Brain microvascular endothelial cell (primary cell): ENCODE results near the gene THOC2.
A peak's percentile ranks its signal among the peaks of the same experiment; 100 is the strongest.

Experiments
- DNase-seq: peaks from one replicate; pipeline ENCODE4 v3.0.0-alpha.2; 2020
- H3K27ac ChIP-seq: fragments of 250-450 bp; sonication (Bioruptor Pico); 2 replicates; pipeline ENCODE4 v1.5.1; 2020; ENCODE audit warnings: mild to moderate bottlenecking, moderate library complexity
- H3K27me3 ChIP-seq: fragments of 250-450 bp; sonication (Bioruptor Pico); replicated peaks from 2 replicates; pipeline ENCODE4 v1.5.1; 2020; ENCODE audit warnings: mild to moderate bottlenecking
- H3K36me3 ChIP-seq: fragments of 250-450 bp; sonication (Bioruptor Pico); replicated peaks from 2 replicates; pipeline ENCODE4 v1.5.1; 2020; ENCODE audit warnings: mild to moderate bottlenecking
- H3K4me3 ChIP-seq: 2 replicates; pipeline ENCODE4 v1.5.1; 2011; ENCODE audit warnings: low read depth, mild to moderate bottlenecking, control low read depth, low read length, moderate library complexity
- in situ Hi-C: cut with HindIII; loops from 2 replicates; pipeline ENCODE4 v1.10.0; 2017; ENCODE audit warnings: low sequenced_read_pairs, low pct_ligation_motif_present
- TF ChIP-seq, protein P1 (sequence below): IDR thresholded peaks from 2 replicates; pipeline ENCODE4 v1.5.1; 2011; ENCODE audit warnings: low read depth, mild to moderate bottlenecking, moderate library complexity, low read length, control low read depth, inconsistent platforms; ENCODE audit errors: missing control alignments

The THOC2 gene

DNA sequence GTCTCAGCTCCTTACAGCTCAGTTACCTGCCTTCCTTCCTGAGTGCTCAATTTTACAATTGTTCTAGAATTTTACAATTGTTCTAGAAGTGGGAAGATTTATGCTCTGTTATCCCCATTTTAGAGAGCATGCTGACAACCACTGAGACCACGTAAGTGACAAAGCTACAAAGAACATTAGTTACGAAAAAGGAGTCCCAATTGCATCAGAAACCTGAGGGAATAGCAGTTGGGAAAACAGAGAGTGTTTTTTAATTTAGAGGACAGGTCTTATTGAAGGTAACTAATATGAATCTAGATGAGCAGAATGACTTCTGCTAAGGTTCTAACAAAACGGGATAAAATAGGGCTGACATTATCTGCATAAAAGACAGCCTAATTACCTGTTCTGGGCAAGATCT, 103.3 kb downstream of the THOC2 start:
- TF ChIP-seq, protein P1, sequence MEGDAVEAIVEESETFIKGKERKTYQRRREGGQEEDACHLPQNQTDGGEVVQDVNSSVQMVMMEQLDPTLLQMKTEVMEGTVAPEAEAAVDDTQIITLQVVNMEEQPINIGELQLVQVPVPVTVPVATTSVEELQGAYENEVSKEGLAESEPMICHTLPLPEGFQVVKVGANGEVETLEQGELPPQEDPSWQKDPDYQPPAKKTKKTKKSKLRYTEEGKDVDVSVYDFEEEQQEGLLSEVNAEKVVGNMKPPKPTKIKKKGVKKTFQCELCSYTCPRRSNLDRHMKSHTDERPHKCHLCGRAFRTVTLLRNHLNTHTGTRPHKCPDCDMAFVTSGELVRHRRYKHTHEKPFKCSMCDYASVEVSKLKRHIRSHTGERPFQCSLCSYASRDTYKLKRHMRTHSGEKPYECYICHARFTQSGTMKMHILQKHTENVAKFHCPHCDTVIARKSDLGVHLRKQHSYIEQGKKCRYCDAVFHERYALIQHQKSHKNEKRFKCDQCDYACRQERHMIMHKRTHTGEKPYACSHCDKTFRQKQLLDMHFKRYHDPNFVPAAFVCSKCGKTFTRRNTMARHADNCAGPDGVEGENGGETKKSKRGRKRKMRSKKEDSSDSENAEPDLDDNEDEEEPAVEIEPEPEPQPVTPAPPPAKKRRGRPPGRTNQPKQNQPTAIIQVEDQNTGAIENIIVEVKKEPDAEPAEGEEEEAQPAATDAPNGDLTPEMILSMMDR = no peak
- no peak for DNase-seq
- no peaks in the 10 kb centered on the region for H3K27me3 ChIP-seq
- H3K4me3 ChIP-seq = no peak overlapping the region
- in situ Hi-C loops = no loop called here
- no peaks in the 10 kb centered on the region for H3K36me3 ChIP-seq
- no peak overlapping the region for H3K27ac ChIP-seq

DNA sequence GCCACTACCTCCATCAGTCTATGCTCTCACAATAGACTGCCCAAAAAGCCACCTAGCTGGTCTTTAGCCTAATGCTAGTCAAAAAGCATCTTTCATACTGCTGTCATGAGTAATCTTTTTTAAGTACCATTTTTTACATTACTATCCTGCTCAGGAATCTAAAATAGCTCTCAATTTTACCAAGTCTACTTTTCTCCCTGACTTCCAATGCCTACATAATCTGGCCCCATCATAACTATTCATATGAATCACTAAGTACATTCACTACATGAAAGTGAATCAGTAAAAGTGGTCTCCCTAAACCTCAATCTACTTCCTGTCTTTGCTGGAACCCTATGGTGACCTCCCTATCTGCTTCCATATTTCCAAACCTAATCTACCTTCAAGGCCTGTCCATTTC, 105.9 kb downstream of the THOC2 start:
- Histone ChIP-seq H3K4me3 (no peak overlapping the region), H3K27ac (peak overlapping the region; percentile 53), H3K36me3 (peaks cover 2% of the 10 kb centered on the region), H3K27me3 (no peaks in the 10 kb centered on the region)
- in situ Hi-C loops = no loop called here
- TF ChIP-seq, protein P1 = no peak
- peak; percentile 20 for DNase-seq

DNA sequence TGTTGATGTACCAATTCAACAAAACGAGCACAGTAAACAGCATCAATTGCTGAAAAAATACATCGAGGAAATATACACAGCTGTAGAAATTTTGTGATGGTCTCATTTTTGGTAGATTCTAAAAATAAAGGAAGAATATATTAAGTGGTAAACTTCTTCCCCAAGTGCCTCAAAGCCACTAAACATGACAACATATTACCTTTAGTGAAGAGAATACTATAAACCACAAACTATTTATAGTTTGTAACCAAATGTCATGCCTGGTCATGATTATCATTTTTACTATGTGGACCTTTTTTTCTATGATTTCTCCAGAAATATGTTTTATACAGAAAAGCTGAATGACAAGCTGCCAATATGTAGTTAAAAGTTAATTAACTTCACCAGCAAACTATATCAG, 106.9 kb downstream of the THOC2 start:
- H3K27ac ChIP-seq = no peak overlapping the region
- no peak for DNase-seq
- TF ChIP-seq, protein P1 = no peak
- H3K36me3 ChIP-seq = peaks cover 2% of the 10 kb centered on the region
- no peak overlapping the region for H3K4me3 ChIP-seq
- in situ Hi-C loops = no loop called here
- no peaks in the 10 kb centered on the region for H3K27me3 ChIP-seq

DNA sequence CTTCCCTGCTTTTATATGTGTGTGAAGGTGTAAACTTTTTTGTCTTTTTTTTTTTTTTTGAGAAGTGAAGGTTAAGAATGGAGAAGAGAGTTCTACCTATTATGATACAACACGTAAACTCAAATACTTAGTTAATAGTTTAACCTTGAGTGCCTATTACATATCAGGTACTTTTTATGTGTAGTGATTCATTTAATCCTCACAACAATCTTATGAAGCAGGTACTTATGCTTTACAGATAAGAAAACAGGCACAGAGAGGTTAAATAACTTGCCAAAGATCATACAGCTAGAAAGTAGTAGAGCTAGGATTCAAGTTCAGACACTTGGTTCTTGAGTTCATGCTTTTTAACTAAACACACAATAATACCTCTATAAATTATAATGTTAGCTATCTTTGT, 107.4 kb downstream of the THOC2 start:
- Histone ChIP-seq H3K27me3 (no peaks in the 10 kb centered on the region), H3K4me3 (no peak overlapping the region), H3K36me3 (peaks cover 3% of the 10 kb centered on the region), H3K27ac (no peak overlapping the region)
- no peak for DNase-seq
- TF ChIP-seq, protein P1 = no peak
- in situ Hi-C loops = no loop called here

DNA sequence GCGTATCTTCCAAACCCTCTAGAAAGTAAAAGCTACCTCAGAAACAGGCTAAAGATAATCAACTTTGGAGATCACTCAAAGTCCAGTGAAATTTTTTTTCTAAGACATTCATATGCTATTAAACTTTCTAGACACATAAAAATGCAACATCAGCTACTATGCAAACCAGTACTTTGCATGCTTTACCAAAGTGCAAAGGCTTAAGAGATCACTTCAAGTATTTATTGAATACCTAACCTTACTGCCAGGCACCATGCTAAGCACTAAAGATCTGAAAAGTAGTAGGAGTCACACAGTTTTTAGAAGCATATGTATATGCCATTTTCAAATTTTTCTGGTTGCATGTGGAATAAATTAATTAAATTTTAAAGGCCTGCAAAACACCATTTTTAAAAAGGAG, 115.8 kb downstream of the THOC2 start:
- TF ChIP-seq, protein P1 = no peak
- Histone ChIP-seq H3K27me3 (no peaks in the 10 kb centered on the region), H3K4me3 (no peak overlapping the region), H3K27ac (no peak overlapping the region), H3K36me3 (peaks cover 2% of the 10 kb centered on the region)
- DNase-seq = no peak
- in situ Hi-C loops = no loop called here

DNA sequence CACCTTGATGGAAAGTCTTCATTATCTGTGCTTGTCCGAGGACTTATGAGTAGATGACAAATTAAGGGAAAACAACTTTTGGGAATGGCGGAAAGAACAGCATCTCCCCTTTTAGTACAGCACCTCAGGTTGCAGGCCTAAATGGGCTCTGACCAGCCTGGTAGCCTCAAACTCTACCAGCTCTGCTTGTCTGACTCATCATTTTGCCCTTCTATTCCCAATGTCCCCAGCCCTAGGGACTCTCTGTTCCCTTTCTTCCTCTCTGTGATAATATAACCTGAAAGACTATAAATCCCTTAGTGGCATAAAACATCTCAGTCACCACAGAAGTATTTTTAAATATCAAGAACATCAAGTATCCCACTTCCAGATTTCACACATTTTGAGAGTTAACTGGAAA, 121.9 kb downstream of the THOC2 start:
- Histone ChIP-seq H3K4me3 (no peak overlapping the region), H3K27me3 (no peaks in the 10 kb centered on the region), H3K27ac (no peak overlapping the region), H3K36me3 (no peaks in the 10 kb centered on the region)
- TF ChIP-seq, protein P1 = no peak
- in situ Hi-C loops = no loop called here
- no peak for DNase-seq
